Progenitor cell of endocrine pancreas (in vitro differentiated cells): ENCODE data around the gene S100A2. TPM values are rescaled to one million over a fixed set of nuclear protein-coding genes. Genes with fewer than 3 reads are reported as not detected.

Experiments
- DNase-seq: peaks from one replicate; pipeline ENCODE4 v3.0.0; 2021; ENCODE audit warnings: low spot score; ENCODE audit not compliant: unreplicated experiment
- H3K27ac Mint-ChIP-seq: 2 replicates; pipeline ENCODE4 v1.8.0; 2021; ENCODE audit warnings: mild to moderate bottlenecking, moderate library complexity, mixed read lengths
- H3K27me3 Mint-ChIP-seq: 2 replicates; pipeline ENCODE4 v1.8.0; 2021; ENCODE audit warnings: mixed read lengths
- H3K36me3 Mint-ChIP-seq: 2 replicates; pipeline ENCODE4 v1.8.0; 2022; ENCODE audit warnings: mixed read lengths; ENCODE audit not compliant: insufficient read depth
- H3K4me1 Mint-ChIP-seq: 2 replicates; pipeline ENCODE4 v1.8.0; 2021; ENCODE audit warnings: low read depth, mixed read lengths
- H3K4me3 Mint-ChIP-seq: 2 replicates; pipeline ENCODE4 v1.8.0; 2021; ENCODE audit warnings: low read depth, mild to moderate bottlenecking, moderate library complexity, mixed read lengths
- H3K9me3 Mint-ChIP-seq: 2 replicates; pipeline ENCODE4 v1.8.0; 2021; ENCODE audit warnings: low read depth, mixed read lengths
- total RNA-seq: library from RNA; stranded (reverse); gene quantifications from 2 replicates; pipeline ENCODE4 v1.2.1, GENCODE V29; 2021
- TF ChIP-seq, protein P1 (sequence below): fragments of 200-600 bp; sonication (generic); IDR thresholded peaks from one replicate; pipeline ENCODE4 v1.5.0; 2021; ENCODE audit warnings: antibody characterized with exemption, mild to moderate bottlenecking; ENCODE audit not compliant: unreplicated experiment

S100A2 gene
- total RNA-seq, 1 donor from 2014 or later, result 0.36 TPM

DNA sequence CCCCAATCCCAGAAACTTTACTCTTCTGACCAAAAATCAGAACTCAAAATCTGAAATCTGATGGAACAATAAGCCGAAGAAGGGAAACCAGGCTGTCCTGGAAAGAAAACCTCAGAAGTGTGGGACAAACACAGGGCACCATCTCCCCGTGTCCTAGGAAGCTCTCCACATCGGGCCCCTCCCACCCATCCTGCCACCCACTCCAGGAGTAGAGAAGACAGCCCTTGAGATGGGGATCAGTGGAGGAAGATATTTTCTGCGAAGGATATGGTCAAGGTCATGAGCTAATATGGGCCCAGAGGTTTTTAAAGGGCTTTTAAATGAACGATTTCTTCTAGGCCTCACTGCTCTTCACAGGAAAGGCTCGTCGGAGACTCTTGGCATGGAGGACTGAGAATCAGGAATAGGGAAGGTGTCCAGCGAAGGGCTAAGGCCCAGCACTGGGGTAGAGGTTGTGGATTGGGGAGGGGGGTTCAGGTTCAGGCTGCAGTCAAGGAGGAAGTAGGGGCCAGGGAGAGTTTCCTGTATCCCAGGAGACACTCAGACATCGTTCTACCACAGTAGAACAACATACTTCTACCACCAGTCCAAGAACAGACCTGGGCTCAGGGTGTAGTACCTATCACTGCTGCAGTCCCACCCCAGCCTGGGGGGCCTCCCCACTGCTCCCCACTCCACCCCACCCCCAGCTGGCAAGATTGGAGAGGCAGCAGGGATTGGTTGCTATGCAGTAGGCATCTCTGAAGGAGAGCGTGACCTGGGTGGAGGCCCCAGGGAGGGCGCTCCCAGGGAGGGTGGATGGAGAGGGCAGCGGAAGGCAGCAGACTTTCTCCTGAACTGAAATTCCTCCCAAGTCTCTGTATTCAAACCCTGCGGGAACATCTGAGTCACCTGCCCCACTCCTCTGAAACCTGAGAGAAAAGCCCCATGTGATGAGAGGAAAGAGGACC, 23.7 kb downstream of the S100A2 start:
- Mint-ChIP-seq H3K4me1 (peaks cover 28% of the 10 kb centered on the region), H3K27ac (no peak overlapping the region), H3K4me3 (no peak overlapping the region), H3K9me3 (no peaks in the 10 kb centered on the region), H3K27me3 (no peaks in the 10 kb centered on the region), H3K36me3 (no peaks in the 10 kb centered on the region)
- TF ChIP-seq, protein P1, sequence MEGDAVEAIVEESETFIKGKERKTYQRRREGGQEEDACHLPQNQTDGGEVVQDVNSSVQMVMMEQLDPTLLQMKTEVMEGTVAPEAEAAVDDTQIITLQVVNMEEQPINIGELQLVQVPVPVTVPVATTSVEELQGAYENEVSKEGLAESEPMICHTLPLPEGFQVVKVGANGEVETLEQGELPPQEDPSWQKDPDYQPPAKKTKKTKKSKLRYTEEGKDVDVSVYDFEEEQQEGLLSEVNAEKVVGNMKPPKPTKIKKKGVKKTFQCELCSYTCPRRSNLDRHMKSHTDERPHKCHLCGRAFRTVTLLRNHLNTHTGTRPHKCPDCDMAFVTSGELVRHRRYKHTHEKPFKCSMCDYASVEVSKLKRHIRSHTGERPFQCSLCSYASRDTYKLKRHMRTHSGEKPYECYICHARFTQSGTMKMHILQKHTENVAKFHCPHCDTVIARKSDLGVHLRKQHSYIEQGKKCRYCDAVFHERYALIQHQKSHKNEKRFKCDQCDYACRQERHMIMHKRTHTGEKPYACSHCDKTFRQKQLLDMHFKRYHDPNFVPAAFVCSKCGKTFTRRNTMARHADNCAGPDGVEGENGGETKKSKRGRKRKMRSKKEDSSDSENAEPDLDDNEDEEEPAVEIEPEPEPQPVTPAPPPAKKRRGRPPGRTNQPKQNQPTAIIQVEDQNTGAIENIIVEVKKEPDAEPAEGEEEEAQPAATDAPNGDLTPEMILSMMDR, result no peak
- no peak for DNase-seq

DNA sequence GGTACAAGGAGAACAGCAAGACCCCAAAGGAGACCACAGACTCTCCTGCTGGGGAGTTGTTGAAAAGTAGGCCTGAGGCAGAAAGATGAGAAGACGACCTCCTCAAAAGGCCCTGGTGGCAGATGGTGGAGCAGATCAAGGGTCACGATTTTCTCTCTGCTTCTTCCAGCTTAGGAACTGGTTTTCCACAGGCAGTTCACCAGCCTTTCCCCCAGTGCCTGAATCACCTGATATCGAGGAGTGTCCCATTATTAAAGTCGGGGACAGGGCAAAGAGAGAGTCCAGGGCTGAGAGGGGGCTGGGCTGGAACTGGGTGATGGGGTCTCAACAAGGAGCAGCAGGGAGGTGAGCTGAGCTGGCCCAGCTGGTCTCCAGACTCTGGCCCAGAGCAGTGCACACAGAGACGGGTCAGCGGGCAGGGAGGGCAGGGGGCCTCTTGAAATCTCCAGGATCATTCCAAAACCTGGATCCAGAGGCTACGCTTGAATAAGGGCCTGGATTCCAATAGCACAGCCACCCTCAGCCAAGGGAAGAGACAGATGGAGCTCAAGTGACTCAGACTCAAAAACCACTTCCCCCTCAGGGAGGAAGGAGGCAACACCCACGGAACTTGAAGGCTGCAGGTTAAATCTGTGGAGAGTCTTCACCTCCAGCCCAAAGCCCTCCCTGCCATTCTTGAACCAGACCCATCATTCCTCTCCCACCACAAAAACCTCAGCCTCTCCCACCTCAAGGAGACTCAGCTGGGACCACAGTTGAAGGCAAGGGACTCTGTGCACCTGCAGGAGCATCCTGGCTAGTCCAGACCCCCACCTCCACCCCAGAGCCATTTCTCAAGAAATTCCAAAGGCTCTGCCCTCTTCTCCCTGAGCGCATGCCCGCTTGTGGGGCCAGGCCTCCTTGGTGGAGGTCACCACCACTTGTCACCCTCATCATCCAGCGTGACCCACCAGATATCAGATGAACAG, 25.0 kb downstream of the S100A2 start, which contains the start of gene S100A5:
Gene S100A5, minus strand, starts transcription at position 541 of the 968 bp plus-strand sequence. CDS start 743 bp downstream, outside the sequence.
- H3K4me3 Mint-ChIP-seq, result no peak within 1 kb of the TSS
- TF ChIP-seq, protein P1, result no peak
- no peaks in the 10 kb centered on the region for H3K27me3 Mint-ChIP-seq
- H3K9me3 Mint-ChIP-seq, result no peaks in the 10 kb centered on the region
- DNase-seq, result no peak
- H3K36me3 Mint-ChIP-seq, result no peaks in the 10 kb centered on the region
- no peak within 1 kb of the TSS for H3K27ac Mint-ChIP-seq
- H3K4me1 Mint-ChIP-seq, result peaks cover 23% of the 10 kb centered on the region

DNA sequence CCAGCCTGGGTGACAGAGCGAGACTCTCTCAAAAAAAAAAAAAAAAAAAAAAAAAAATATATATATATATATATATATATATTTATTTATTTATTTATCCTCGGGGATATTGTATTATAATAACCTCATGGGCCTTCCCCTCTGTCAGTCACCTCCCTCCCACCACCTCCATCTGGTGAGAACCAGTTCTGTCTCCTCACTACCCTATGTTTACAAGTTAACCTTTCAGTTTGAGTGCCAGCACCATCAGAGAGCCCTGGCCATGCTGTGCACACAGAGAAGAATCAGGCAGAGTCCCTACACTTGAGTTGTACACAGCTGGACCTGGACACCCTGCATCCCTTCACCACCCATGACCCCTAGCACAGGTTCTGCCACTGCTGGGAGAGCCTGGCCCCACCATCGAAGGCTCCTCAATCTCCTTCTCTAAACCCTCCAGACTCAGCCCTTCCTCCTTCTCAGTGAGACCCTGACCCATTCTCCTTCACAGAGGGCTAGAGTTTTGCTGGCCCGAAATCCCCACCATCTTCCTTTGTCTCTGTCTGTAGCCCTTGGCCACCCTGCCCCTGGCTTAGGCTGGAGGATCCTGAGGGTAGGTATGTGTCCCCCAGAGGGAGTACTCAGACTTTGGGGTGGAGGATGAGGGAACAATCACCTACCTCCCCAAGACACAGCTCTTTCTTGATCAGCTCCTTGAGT, 26.1 kb downstream of the S100A2 start:
- TF ChIP-seq, protein P1, result no peak
- Mint-ChIP-seq H3K27me3 (no peaks in the 10 kb centered on the region), H3K9me3 (no peaks in the 10 kb centered on the region), H3K27ac (no peak overlapping the region), H3K4me3 (no peak overlapping the region), H3K4me1 (peaks cover 12% of the 10 kb centered on the region), H3K36me3 (no peaks in the 10 kb centered on the region)
- no peak for DNase-seq

DNA sequence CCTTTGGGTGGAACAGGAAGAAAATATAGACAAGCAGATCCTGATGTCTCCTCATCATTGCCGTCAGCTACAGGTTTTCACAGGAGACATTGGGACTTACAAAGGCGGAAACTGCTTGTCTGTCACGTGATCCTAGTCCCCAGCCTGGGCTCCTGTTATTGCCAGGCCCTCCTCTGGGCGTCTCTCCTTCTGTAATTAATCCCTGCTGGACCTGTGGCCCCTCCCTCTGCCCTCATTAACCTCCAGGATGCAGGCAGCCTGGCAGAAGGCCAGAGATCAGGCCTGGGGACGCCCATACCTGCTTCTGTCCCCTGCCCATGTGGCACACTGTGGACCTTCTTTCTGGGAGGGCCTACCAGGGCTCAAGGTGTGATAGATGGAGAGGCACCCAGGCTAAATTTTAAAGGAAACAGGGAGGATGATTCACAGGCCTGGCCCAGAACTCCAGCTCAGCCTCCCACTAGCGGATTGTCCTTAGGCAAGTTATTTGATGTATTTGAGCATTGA, 27.3 kb downstream of the S100A2 start:
- peak overlapping the region; percentile 78 for H3K27ac Mint-ChIP-seq

More for the DNA sequence above, 27.3 kb downstream of the S100A2 start:
- Mint-ChIP-seq H3K27me3 (no peaks in the 10 kb centered on the region), H3K9me3 (no peaks in the 10 kb centered on the region), H3K4me1 (peaks cover 15% of the 10 kb centered on the region), H3K4me3 (no peak overlapping the region), H3K36me3 (no peaks in the 10 kb centered on the region)
- TF ChIP-seq, protein P1, result no peak
- DNase-seq, result no peak
